ENCODE results near the gene SRM. TPM values are rescaled to one million over a fixed set of nuclear protein-coding genes. Genes with fewer than 3 reads are reported as not detected.

The SRM gene
- total RNA-seq, 1 experiment from 2014 or later = 150 TPM

GRCh38 chr1:11051781-11052511, 7.9 kb downstream of the SRM start:
- BruUV-seq (replicated peaks) = no TSS peak
- ATAC-seq (no peak), DNase-seq (ENCODE audit: low read depth, low spot score) (no peak)
- Histone ChIP-seq H3K9ac (ENCODE audit: low read length) (no peak overlapping the region), H2AFZ (ENCODE audit: low read depth, low read length, poor library complexity, severe bottlenecking) (no peak overlapping the region), H3K36me3 (ENCODE audit: control insufficient read depth in 1 of 2, insufficient read depth in 2 of 2, low read length in 2 of 2) (peaks cover 2 to 12% of the 10 kb centered on the region in 2 experiments; a peak in 2 of 4 replicates), H3K4me1 (ENCODE audit: control insufficient read depth in 1 of 2, insufficient read depth in 2 of 2, low read length in 2 of 2) (no peaks in the 10 kb centered on the region), H3K27me3 (ENCODE audit: insufficient read depth, low read length) (no peaks in the 10 kb centered on the region), H3K4me2 (ENCODE audit: low read length) (no peak overlapping the region), H3K9me3 (ENCODE audit: control insufficient read depth in 1 of 2, insufficient read depth in 1 of 2, low read depth in 1 of 2, low read length in 2 of 2) (no peaks in the 10 kb centered on the region), H4K20me1 (ENCODE audit: insufficient read depth) (no peaks in the 10 kb centered on the region), H3K4me3 (replicated peaks in 1 of 2; ENCODE audit: low read depth in 1 of 2, low read length in 2 of 2) (no peak overlapping the region), H3K79me2 (ENCODE audit: insufficient read depth, low read length) (peaks cover 8% of the 10 kb centered on the region; the same call in 1 of the 2 replicates), H3K27ac (ENCODE audit: low read depth, low read length) (no peak overlapping the region), H3K9me2 (ENCODE audit: insufficient read depth) (no peaks in the 10 kb centered on the region)
- CTCF ChIA-PET = interaction anchor here (1.6 kb wide), 1 partner anchor 14 kb away, joined by 8 read pairs; no protein-coding TSS in a partner anchor
- POLR2A ChIA-PET = no interaction called here
- TF ChIP-seq SP1 (IDR thresholded peaks at IDR 0.05; ENCODE audit: low read depth) = no peak
- TF ChIP-seq FOSL1 (IDR thresholded peaks at IDR 0.05; ENCODE audit: low read depth) = no peak
- TF ChIP-seq, protein P1, sequence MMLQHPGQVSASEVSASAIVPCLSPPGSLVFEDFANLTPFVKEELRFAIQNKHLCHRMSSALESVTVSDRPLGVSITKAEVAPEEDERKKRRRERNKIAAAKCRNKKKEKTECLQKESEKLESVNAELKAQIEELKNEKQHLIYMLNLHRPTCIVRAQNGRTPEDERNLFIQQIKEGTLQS (IDR thresholded peaks at IDR 0.05) = no peak
- no peak for TF ChIP-seq SRF (IDR thresholded peaks at IDR 0.05; ENCODE audit: low read depth)
- TF ChIP-seq CEBPB (IDR thresholded peaks at IDR 0.05; ENCODE audit: low read depth) = no peak
- TF ChIP-seq, protein P2, sequence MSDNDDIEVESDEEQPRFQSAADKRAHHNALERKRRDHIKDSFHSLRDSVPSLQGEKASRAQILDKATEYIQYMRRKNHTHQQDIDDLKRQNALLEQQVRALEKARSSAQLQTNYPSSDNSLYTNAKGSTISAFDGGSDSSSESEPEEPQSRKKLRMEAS (IDR thresholded peaks at IDR 0.05) = no peak
- no peak for TF ChIP-seq ZBTB33 (IDR thresholded peaks at IDR 0.05; ENCODE audit: extremely low read depth, insufficient replicate concordance, low read length)
- no peak for TF ChIP-seq SIN3A (IDR thresholded peaks at IDR 0.05; ENCODE audit: low read depth)
- TF ChIP-seq EGR1 (IDR thresholded peaks at IDR 0.05; ENCODE audit: low read depth) = no peak
- no peak for TF ChIP-seq CTCF (IDR thresholded peaks at IDR 0.05 in 2 of 3, conservative IDR thresholded peaks at IDR 0.05 in 1 of 3; ENCODE audit: borderline replicate concordance in 1 of 3, insufficient read depth in 1 of 3, low read depth in 2 of 3, low read length in 2 of 3)
- no peak for TF ChIP-seq ELF1 (IDR thresholded peaks at IDR 0.05; ENCODE audit: borderline replicate concordance, low read depth)
- TF ChIP-seq, protein P3, sequence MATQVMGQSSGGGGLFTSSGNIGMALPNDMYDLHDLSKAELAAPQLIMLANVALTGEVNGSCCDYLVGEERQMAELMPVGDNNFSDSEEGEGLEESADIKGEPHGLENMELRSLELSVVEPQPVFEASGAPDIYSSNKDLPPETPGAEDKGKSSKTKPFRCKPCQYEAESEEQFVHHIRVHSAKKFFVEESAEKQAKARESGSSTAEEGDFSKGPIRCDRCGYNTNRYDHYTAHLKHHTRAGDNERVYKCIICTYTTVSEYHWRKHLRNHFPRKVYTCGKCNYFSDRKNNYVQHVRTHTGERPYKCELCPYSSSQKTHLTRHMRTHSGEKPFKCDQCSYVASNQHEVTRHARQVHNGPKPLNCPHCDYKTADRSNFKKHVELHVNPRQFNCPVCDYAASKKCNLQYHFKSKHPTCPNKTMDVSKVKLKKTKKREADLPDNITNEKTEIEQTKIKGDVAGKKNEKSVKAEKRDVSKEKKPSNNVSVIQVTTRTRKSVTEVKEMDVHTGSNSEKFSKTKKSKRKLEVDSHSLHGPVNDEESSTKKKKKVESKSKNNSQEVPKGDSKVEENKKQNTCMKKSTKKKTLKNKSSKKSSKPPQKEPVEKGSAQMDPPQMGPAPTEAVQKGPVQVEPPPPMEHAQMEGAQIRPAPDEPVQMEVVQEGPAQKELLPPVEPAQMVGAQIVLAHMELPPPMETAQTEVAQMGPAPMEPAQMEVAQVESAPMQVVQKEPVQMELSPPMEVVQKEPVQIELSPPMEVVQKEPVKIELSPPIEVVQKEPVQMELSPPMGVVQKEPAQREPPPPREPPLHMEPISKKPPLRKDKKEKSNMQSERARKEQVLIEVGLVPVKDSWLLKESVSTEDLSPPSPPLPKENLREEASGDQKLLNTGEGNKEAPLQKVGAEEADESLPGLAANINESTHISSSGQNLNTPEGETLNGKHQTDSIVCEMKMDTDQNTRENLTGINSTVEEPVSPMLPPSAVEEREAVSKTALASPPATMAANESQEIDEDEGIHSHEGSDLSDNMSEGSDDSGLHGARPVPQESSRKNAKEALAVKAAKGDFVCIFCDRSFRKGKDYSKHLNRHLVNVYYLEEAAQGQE (IDR thresholded peaks at IDR 0.05; ENCODE audit: low read depth) = no peak
- TF ChIP-seq YY1 (IDR thresholded peaks at IDR 0.05; ENCODE audit: extremely low read depth, insufficient replicate concordance, low read depth, low read length) = no peak
- TF ChIP-seq JUND (IDR thresholded peaks at IDR 0.05) = no peak
- no peak for TF ChIP-seq ZNF274 (IDR thresholded peaks at IDR 0.05; ENCODE audit: low read depth, low read length)
- TF ChIP-seq EZH2phosphoT487 (IDR thresholded peaks at IDR 0.05; ENCODE audit: borderline replicate concordance) = no peak
- intact Hi-C loops (cut with micrococcal nuclease) = no loop called here
- RAD21 ChIA-PET (ENCODE audit: low non-redundant PET in 1 of 2, low total read pairs in 2 of 2, uncharacterized antibody in 2 of 2, unreplicated experiment in 2 of 2) = no interaction called here

Data from HCT116 (cell line).